HEK293T (cell line): ENCODE results near the gene CAPN2.

ENCODE experiments used
- ARNT ChIP-seq: fragments of 450-650 bp; IDR thresholded peaks from 2 replicates; pipeline ENCODE4 v1.6.1; 2017; ENCODE audit warnings: mild to moderate bottlenecking
- ELF4 ChIP-seq: fragments of 450-650 bp; IDR thresholded peaks from 2 replicates; pipeline ENCODE4 v1.6.1; 2017; ENCODE audit warnings: antibody characterized with exemption
- FOXA1 ChIP-seq: fragments of 450-650 bp; IDR thresholded peaks from 2 replicates; pipeline ENCODE4 v1.6.1; 2016; ENCODE audit warnings: mild to moderate bottlenecking
- FOXM1 ChIP-seq: fragments of 450-650 bp; IDR thresholded peaks from 2 replicates; pipeline ENCODE4 v1.6.1; 2017; ENCODE audit warnings: mild to moderate bottlenecking, borderline replicate concordance
- L3MBTL2 ChIP-seq: fragments of 450-650 bp; conservative IDR thresholded peaks from 2 replicates; pipeline ENCODE4 v1.6.1; 2016; ENCODE audit warnings: mild to moderate bottlenecking
- LEF1 ChIP-seq: fragments of 450-650 bp; IDR thresholded peaks from 2 replicates; pipeline ENCODE4 v1.6.1; 2017; ENCODE audit warnings: mild to moderate bottlenecking, borderline replicate concordance
- NFRKB ChIP-seq: fragments of 450-650 bp; IDR thresholded peaks from 2 replicates; pipeline ENCODE4 v1.6.1; 2016; ENCODE audit warnings: mild to moderate bottlenecking, moderate library complexity
- SP1 ChIP-seq: fragments of 450-650 bp; IDR thresholded peaks from 2 replicates; pipeline ENCODE4 v1.6.1; 2017
- TARDBP ChIP-seq: fragments of 450-650 bp; IDR thresholded peaks from 2 replicates; pipeline ENCODE4 v1.6.1; 2016

DNA sequence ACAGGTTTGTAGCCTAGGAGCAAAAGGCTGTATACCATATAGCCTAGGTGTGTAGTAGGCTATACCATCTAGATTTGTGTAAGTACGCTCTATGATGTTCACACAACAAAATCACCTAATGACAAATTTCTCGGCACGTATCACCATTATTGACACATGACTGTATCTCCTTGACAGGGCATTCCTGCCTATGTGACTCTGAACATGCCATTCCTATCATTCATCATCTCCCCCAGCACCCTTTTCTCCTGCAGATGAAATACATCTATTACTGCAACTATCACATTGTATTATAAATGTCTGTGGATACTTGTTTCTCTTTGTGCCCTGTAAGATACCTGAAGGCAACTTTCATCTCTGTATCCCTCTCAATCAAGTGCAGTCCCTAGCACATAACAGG, 103.5 kb downstream of the CAPN2 start:
- TF ChIP-seq SP1 (no peak), TARDBP (no peak), FOXA1 (no peak), L3MBTL2 (no peak), ARNT (no peak), ELF4 (no peak), FOXM1 (no peak), LEF1 (no peak), NFRKB (no peak)
